ENCODE data around the gene RP2.

DNA sequence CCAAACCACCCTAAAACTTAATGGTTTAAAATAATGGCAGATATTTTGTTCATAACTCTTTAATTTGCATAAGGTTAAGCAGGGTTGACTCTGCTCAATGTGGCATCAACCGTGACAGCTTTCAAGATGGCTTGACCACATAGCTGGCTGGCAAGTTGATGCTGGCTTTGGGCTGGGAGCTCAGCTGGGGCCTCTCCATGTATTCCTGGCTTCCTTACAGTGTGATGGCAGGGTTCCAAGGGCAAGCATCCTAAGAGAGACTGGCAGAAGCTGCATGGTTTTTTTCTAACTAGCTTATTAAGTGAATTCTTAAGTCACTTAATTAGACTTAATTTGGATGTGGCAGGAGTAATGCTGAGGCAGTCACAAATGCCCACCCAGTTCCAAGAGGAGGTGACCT, 4.5 kb downstream of the RP2 start:
- TF ChIP-seq, protein P1, sequence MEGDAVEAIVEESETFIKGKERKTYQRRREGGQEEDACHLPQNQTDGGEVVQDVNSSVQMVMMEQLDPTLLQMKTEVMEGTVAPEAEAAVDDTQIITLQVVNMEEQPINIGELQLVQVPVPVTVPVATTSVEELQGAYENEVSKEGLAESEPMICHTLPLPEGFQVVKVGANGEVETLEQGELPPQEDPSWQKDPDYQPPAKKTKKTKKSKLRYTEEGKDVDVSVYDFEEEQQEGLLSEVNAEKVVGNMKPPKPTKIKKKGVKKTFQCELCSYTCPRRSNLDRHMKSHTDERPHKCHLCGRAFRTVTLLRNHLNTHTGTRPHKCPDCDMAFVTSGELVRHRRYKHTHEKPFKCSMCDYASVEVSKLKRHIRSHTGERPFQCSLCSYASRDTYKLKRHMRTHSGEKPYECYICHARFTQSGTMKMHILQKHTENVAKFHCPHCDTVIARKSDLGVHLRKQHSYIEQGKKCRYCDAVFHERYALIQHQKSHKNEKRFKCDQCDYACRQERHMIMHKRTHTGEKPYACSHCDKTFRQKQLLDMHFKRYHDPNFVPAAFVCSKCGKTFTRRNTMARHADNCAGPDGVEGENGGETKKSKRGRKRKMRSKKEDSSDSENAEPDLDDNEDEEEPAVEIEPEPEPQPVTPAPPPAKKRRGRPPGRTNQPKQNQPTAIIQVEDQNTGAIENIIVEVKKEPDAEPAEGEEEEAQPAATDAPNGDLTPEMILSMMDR (IDR thresholded peaks at IDR 0.05): no peak
- TF ChIP-seq POLR2A (IDR thresholded peaks at IDR 0.05; ENCODE audit: low read depth) (no peak), POLR2AphosphoS5 (IDR thresholded peaks at IDR 0.05) (no peak)

Data from esophagus muscularis mucosa (tissue), 3 donors.